GM19395 (cell line): ENCODE measurements around the gene ALS2CL.

Experiments
- ATAC-seq: cut with Tn5 transposase; IDR thresholded peaks from one replicate; pipeline ENCODE4 v1.9.1; 2021; ENCODE audit warnings: mild to moderate bottlenecking, moderate library complexity; ENCODE audit not compliant: unreplicated experiment

ALS2CL gene

DNA sequence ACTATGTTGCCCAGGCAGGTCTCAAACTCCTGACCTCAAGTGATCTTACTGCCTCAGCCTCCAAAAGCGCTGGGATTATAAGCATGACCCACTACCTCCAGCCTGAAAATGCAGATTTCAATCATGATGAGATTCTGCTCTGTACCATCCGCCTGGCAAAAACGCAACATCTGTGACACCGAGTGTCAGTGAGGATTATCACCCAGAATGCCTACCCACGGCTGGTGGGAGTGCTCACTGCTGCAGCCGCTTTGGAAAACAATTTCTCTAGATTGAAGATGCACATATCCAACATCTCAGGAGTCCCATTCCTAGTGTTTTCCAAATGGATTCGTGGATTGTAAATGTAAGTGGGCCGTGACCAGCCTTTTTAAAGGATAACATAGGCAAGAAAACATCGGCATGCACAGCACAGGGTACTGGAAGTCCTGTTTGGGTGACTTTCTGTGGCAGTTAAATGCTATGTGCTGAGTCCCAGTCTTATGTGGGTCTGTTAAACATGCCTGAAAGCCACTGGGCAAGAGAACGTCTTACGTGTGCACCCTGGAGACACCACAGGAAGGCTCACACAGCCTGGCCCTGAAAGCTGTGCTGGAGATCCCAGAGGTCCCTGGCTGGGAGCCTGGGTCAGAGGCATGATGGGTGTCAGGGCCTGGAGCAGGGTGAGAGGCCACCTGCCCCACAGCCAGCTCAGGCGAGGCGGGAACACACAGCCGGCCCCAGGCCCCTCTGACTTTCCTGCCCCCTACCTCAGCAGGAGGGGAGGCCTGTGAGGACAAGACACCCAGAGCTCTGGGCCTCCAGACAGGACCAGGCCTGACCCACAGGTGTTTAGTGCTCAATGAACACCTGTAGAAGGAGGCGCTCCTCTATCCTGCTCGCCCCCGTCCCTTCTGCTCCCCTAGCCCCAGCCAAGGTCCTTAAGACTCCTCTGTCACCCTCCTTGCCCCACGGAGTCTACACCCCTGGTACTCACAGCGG, 23.3 kb upstream of the ALS2CL start:
- ATAC-seq, result no peak

DNA sequence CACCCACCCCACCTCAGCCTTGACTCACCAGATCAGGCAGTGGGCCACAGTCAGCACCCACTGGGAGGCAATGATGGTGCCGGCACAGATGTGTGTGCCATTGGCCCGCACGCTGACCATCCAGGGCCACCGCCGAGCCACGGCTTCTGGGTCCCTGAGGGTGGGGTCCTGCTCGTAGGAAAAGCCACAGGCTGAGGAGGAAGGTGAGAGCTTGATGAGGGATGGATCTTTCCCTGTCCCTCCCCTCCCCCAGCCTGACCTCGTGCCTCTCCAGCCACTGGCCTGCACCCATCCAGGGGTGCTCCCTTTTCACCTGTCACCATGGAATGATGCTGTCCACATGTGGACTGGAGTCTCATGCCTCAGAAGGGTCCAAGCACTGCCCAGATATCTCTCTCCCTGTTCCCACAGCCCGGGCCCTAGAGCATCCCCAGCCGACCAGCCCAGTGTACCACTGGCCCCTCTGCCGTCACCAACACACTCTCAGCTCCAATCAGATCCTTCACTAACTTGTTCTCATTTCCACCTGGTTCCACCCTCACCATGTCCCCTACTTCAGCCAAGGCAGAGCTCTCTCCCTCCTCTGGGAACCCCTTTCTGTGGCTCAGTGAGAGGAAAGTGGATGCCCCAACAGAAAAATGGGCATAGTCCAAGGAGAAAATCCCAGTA, 22.2 kb upstream of the ALS2CL start:
- ATAC-seq, result no peak

DNA sequence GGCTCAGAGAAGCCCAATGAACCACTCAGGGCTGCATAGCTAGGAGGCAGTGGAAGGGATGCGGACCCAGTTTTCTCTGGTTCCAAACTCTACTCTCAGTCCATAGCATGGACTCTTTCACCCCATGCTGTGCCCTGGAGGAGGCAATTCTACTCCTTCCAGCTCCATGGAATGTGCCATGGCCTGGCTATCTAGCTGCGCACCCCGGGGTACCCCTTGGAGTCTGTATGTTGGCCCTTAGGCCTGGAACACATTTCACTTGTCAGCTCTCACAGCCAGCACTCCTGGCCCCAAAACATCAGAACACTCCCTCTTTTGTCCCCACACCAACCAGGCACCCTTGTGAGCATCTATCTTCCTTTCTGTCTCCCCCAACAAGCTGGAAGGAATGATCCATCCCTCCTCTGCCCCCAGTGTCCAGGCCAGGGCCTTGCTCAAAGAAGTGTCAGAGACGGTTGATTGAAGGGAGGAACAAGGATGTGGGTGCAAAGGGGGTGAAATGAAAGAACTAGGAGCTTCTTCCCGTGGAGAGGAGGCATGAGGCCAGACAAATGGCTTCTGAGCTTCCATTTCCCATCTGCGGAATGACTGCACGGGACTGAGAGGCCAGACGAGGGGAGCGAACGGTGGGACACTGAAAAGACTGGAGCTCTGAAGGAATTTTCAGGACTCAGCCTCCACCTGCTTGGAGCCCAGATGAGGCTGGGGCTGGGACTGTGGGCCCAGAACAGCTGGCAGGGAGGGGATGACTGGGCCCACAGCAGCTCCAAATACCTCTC, 21.4 kb upstream of the ALS2CL start:
- no peak for ATAC-seq

DNA sequence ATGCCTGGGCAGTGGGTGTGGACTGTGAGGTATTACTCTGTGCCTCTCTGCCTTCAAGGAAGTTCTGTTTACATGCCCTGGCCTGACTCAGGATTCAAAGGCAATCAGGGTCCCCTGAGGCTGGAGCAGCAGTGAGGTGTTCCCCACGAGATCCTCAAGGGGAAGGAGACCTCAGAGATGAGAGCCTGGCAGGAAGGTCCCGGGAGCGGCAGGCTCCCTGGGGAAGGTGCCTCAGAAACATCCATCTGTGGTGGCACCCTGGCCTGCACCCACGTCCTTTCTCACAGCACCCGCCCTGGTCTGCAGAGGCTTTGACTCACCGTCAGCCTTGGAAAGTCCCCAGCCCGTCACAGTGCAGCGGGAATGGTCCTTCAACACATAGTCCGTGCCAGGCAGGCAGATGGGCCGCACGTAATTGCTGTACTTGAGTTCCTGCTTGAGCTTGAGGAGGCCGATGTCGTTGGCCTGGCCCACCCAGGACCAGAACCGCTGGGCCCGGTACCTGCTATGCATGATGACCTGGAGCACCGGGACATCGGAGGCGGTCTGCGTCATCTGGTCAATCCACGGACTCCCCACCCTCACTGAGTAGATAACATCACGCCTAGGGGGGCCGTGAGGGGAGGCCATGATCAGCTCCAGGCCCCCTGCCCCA, 20.5 kb upstream of the ALS2CL start:
- ATAC-seq, result no peak

DNA sequence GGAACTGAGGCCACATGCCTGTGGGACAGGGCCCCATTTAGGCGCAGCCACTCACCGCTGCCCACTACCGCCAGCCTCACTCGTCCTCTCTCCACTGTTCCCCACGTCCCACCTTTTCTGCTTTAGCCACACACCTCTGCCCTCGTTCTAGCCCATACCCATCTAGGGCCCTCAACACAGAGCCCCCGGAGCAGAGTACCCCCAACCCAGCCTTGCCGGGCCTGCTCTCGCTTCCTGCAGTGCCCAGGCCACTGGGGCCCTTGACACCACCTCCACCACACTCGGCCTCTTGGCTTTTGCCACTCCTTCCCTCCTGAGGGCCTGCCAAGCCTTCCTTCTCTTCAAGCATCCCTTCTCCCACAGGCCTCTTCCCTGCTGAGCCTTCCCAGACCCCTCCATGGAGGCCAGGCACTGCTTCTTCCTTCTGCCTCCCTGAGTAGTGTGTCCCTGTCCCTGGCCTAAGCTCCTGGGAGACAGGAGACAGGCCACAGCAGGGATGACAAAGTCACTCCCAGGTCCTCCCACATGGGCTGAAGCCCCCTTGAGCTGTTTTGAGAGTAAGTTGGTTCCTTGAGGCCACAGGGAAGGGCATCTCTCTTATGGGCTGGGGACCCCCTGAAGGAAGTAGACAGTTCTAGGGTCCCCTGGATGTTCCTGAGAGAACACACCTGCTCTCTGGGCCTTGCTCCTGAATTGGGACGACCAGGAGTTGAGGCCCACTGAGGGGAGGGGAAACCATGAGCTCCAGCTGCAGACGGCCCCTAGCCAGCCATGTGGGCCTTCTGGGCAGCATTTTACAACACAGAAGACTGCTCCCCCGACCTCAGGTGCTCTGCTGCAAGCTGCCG, 19.8 kb upstream of the ALS2CL start:
- no peak for ATAC-seq

DNA sequence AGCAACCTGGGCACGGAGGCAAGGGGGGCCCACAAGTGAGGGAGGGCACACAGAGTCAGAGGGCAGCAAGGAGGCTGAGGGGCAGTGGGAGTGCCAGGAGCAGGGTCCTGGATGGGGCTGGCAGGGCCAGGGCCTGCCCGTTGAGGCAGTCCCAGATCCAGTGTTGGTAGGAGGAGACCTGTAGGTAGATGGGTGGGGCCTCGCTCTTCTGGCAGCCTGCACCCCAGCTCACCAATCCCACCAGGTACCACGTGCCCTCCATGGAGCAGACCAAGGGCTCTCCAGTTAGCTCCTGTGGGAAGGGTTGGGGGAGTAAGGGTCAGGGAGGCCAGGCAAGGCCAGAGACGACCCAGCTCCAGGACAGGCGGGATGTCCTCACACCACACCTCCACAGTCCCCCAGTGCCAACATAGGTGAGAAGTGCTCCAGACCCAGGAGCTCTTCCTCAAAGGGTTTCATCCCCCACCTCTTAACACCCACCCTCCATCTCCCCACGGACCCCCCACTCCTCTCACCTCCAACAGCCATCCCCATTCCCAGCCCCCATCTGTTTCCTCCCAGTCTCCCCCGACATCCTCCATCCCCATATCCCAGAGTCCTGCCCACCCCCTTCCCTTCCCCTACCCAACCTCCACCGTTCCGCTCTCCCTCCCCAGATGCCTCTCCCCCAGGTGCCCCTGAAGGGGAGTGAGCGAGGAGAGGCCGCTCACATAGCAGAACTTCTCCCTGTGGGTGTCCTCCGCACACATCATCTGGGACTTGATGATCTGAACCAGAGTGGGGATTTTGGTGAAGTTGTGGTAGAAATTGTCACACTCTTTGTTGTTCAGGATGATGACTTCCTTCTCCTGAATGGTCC, 18.9 kb upstream of the ALS2CL start:
- ATAC-seq, result no peak

DNA sequence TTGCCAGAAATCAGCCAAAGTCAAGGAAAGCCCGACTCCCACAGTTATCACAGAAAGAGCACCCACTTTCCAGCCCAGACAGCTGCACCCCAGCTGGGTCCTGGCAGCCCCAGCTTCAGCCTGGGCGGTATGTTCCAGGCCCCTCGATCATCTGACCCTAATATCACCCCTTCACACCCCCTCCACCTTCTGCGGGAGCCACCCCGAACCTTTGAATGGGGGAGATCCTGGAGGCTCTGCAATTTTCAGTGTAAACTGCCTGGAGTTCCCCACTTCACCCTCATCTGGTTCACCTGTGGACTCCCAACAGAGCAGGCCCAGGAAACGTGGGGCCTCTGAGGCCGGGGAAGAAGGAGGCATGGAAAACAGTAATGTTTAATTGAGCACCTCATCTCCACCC, 18.3 kb upstream of the ALS2CL start:
- no peak for ATAC-seq

DNA sequence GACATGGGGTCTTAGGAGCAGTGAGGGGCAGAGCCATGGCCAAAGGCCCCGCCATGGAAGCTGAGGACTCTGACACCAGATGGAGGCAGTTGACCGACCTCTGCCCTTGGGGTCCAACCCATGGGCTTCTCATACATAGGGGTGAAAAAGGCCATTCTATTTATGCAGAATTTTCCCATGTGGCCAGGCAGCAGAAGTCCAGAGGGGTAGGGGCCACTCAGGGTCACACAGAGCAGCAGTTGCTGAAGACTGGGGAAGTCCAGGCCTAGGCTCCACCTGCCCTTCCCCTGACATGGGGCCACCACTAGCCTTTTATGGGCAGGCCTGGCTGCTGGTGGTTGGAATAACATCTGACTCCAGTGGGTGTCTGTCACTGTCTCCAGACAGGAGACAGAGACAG, 17.8 kb upstream of the ALS2CL start:
- no peak for ATAC-seq

DNA sequence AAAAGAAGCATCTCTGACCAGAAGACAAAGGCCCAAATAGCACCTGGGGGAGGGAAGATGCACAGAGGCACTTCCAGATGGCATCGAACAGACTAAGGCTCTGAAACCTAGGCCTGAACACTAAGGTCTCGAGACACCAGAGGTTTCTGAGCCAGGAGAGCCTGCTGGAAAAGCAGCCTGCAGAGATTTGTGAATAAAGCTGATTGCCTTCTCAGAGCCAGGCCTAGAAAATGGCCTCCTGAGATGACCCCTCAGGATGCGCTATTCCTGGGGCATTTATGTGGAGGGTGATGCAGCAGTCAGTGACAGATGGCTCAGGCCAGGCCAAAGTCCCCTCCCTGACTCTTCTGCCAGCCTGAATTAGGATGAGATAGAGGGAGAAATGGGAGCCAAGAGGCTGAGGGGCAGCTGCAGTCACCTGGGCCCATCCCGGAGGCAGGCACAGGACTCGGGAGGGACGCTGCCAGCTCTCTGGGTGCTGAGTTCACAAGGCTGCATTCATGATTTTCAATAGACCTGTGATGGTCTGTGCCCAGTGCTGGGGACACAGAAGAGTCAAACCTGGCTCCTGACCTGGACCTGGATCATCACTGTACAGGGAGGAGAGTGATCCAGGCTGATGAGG, 17.3 kb upstream of the ALS2CL start:
- ATAC-seq, result no peak

DNA sequence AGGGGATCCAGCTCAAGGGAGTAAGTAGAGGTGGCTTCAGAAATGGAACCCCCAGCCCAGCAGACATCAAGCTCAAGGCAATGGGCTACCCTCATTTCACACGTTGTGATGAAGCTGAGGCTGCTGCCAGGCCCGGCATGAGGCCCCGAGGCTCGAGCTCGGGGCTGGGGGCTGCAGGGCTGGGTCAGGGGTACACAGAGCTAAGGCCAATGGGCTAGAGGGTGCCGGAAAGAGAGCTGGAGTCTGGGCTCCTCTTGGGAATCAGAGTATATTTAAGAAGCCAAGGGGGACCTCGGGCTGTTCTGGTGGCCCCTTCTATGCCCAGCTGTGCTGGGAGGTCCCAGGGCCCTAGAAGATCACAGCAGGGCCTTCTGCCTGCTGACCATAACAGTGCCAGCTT, 16.8 kb upstream of the ALS2CL start:
- no peak for ATAC-seq

DNA sequence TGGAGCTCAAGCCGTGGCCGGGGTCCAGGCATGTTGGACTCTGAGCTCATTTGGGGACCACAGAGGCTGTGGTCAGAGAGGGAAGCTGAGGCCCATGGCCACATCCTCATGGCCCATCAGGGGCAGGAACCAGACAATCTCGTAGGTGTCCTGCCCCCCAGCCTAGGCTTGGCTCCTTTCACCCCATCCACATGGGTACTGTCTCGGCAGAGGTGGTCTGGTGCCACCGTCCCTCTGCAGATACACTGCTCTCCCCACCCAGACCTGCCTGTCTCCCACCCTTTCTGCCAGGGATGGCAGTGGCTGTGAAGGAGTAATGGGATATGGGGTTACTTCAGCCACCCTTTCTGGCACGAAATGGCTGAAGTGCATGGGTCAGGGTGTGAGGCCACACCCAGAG, 16.2 kb upstream of the ALS2CL start:
- ATAC-seq, result no peak

DNA sequence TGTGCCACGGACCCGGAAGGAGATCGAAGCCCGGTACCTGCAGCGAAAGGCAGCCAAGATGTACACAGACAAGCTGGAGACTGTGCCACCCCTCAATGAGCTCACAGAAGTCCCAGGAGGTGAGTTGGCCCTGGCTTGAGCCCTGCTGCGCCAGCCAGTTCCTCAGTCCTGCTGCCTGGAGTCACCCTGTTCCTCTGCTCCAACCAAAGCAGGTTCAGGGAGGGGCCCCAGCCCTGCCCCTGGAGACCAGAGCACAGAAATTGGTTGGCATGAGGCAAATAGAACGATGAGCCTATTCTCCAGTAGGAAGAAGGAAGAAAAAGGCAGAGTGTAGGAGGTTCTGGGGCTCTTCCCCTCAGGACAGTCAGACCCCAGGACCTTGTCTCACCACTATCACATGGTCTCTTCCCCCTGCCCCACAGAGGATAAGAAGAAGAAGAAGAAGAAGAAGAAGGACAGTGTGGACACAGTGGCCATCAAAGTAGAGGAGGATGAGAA, 15.7 kb upstream of the ALS2CL start:
- no peak for ATAC-seq

DNA sequence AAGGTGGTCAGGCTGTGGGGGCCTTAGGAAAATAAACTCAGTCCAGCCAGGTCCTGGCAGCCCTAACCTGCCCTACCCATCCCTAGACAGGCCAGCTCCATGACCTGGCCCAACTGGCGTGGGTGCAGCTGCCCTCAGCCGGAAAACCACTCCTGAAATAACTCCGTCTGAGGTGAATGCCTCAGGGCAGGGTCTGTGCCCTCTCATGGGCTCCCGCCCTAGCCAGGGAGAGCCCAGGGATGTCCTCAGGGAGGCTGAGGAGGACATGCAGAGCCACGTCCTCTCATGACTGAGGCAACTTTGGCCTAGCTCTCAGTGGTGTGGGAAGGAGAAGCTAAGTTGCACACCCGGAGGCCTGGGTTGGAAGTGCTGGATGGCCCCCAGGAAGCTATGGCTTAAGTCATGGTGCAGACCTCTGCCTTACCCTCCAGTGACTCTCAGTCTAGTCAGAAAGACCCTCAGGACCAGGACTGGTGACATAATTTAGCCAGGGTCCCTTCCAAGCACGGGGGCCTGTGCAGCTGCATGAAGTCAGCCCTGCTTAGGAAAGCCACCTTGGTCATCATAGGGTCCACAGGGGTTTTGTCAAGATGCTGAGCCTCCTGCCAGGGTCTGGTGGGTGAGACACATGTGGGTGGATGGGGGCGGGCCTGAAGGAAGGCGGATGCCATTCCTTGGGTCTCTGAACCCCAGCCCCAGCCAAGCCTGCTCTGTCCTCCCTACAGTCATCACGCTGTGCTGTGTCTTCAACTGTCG, 15.1 kb upstream of the ALS2CL start:
- ATAC-seq, result no peak

DNA sequence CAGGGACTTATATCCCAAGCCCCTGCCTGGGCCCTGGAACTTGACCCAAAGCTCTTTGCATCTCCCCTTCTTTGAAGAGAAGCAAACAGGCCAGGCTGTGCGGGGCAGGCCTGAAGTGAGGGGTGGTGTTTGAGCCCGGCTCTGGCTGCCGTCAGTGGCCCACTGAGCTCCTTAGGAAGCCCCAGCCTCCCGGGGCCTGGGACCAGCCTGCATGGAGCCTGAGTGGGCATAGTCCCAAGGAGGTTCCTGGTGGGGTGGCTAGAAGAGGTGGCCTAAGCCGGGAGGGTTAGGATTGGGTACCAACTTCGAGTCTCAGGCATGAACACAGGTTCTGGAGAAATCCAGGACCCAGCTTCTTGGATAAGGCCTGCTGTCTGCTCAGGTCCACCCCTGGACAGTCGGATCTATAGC, 14.1 kb upstream of the ALS2CL start:
- no peak for ATAC-seq

DNA sequence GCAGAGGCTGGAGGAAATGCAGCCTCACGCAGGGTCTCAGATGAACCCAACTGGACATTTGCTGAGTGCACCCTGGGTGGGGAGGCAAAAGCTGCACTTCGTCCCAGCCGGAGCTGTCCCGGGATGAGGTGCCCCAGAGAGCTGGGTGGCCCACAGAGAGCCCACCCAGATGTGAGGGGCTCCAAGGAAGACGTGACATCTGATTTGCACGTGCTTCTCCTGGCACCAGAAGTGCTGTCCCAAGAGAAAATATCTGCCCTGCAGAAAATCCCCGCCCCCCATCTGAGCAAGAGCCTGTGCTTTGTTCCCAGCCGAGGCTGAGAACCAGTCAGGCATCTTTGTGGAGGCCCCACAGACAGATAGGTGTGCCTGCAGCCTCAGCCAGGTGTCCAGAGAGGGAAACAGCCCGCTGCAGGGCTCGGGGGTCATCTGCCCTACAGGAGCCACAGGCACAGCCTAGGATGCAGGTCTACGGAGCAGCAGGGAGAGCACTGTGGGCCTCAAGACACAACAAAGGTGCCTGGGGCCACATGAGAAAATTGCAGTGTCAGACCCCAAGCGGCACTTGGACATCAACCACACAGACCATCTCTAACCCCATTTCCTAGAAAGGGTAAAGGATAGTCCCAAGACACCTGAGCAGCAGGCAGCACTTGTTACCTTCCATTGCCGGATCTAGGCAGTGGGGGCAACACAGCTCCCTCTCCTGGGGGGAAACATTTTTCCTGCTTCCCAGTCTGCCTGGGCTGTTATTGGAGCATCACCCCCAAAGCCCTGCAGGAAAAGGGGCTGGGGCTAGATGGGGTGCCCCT, 13.5 kb upstream of the ALS2CL start:
- no peak for ATAC-seq

DNA sequence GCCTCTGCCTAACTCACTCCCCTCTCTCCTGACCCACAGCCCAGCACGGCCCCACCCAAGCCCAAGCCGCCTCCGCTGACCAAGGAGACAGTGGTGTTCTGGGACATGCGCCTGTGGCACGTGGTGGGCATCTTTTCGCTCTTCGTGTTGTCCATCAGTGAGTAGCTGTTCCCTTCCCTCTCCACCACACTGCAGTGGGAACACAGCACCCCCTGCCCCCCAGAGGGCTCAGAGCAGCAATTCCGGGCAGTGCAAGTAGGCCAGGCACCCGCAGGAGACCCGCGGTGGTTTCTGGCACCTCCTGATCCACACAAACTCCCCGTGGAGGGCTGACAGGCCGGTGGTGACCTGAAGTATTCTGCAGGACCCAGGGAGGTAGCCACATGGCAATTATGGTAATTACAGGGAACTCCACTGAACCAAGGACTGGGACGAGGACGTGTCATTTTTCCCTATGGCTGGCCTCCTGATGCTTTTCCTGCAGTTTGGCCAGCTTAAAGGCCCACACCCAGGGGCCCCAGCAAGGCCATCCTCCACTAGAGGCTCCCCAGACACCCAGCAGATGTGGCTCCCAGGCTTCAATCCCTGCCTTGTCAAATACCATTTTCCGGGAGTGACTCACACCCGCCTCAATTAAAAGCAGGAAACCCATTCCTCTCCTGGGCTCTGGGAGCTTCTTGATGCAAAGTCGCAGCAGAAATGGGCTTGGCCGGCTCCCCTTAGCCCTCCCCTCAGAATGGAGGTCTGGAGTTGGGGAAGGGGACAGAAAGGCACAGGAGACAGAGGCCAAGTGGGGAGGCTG, 12.5 kb upstream of the ALS2CL start:
- no peak for ATAC-seq
